H1 (cell line): Measurements from ENCODE around the gene MAP2K1. TPM values are rescaled to one million over a fixed set of nuclear protein-coding genes. Genes with fewer than 3 reads are reported as not detected.
"Not testable (repeated sequence)": the region's sequence is repeated elsewhere in the genome, so short reads cannot be mapped to it uniquely, and the experiment has no call there.

Source experiments
- CTCF ChIA-PET: fragments of 300-600 bp; sonication (Branson Sonifier 250); formaldehyde crosslinking; loops from one replicate; lab custom pipeline; 2021; ENCODE audit not compliant: partially characterized antibody; lab: Charles Lee
- POLR2A ChIA-PET: fragments of 300-600 bp; sonication (Branson Sonifier 250); formaldehyde crosslinking; loops from one replicate; lab custom pipeline; 2021; ENCODE audit warnings: inconsistent platforms; ENCODE audit not compliant: partially characterized antibody; lab: Charles Lee
- DNase-seq, 2 experiments: peaks; one replicate each; pipeline versions ENCODE4 v3.0.0 to v3.0.0-alpha.2; 2010 to 2022; ENCODE audit warnings: low spot score in 2 of 2, low read depth in 1 of 2, mixed read lengths in 1 of 2
- FAIRE-seq: peaks from 2 replicates; lab custom pipeline; 2011; peaks lifted over from hg19 to GRCh38; lab: Jason Lieb, UNC
- H2AFZ ChIP-seq: 2 replicates; pipeline ENCODE4 v1.8.1; 2012; ENCODE audit warnings: low read length, inconsistent platforms
- H2AK5ac ChIP-seq: 2 replicates; pipeline ENCODE4 v1.6.1; 2013; ENCODE audit warnings: low read depth, low read length
- H2BK120ac ChIP-seq: replicated peaks from 2 replicates; pipeline ENCODE3; 2013; ENCODE audit warnings: low read depth, low read length, inconsistent platforms
- H2BK12ac ChIP-seq: 2 replicates; pipeline ENCODE4 v1.6.1; 2013; ENCODE audit warnings: low read depth, low read length
- H2BK15ac ChIP-seq: 2 replicates; pipeline ENCODE4 v1.6.1; 2013; ENCODE audit warnings: low read length
- H2BK20ac ChIP-seq: 2 replicates; pipeline ENCODE4 v1.6.1; 2013; ENCODE audit warnings: low read length
- H2BK5ac ChIP-seq: 2 replicates; pipeline ENCODE4 v1.6.1; 2013; ENCODE audit warnings: low read depth, low read length
- H3K14ac ChIP-seq: 2 replicates; pipeline ENCODE4 v1.6.1; 2013; ENCODE audit warnings: inconsistent platforms; ENCODE audit not compliant: insufficient read length
- H3K18ac ChIP-seq: 2 replicates; pipeline ENCODE4 v1.6.1; 2013; ENCODE audit warnings: low read length; ENCODE audit errors: extremely low read depth
- H3K23ac ChIP-seq: 2 replicates; pipeline ENCODE4 v1.6.1; 2013; ENCODE audit warnings: inconsistent platforms; ENCODE audit not compliant: insufficient read length
- H3K23me2 ChIP-seq: 2 replicates; pipeline ENCODE4 v1.6.1; 2013; ENCODE audit warnings: low read depth, low read length
- H3K27ac ChIP-seq: 2 replicates; pipeline ENCODE4 v1.6.1; 2011; ENCODE audit warnings: low read depth, low read length, inconsistent platforms
- H3K27me3 ChIP-seq, 4 experiments: replicated peaks in 1 of 4; 1 replicate in 1 of 4; 2 replicates in 3 of 4; pipeline versions ENCODE4 v1.6.1 to v1.8.1; 2011 to 2013; ENCODE audit warnings: low read length in 3 of 4, mild to moderate bottlenecking in 3 of 4, inconsistent platforms in 2 of 4, mixed read lengths in 2 of 4, moderate library complexity in 1 of 4; ENCODE audit not compliant: control insufficient read depth in 3 of 4, insufficient read depth in 3 of 4; ENCODE audit errors: extremely low read depth in 1 of 4
- H3K36me3 ChIP-seq, 4 experiments: 2 replicates each; pipeline versions ENCODE4 v1.6.1 to v1.8.1; 2011 to 2013; ENCODE audit warnings: mild to moderate bottlenecking in 4 of 4, low read length in 3 of 4, moderate library complexity in 2 of 4, control low read depth in 1 of 4, inconsistent platforms in 1 of 4; ENCODE audit not compliant: insufficient read depth in 4 of 4, control insufficient read depth in 2 of 4
- H3K4ac ChIP-seq: replicated peaks from 2 replicates; pipeline ENCODE3; 2013; ENCODE audit warnings: low read length, low read depth, mixed read lengths, inconsistent platforms; ENCODE audit not compliant: insufficient read length
- H3K4me1 ChIP-seq, 4 experiments: replicated peaks in 1 of 4; 1 replicate in 1 of 4; 2 replicates in 3 of 4; pipeline versions ENCODE4 v1.6.1 to v1.8.1; 2011 to 2013; ENCODE audit warnings: low read length in 3 of 4, inconsistent platforms in 2 of 4, mixed read lengths in 1 of 4; ENCODE audit not compliant: insufficient read depth in 4 of 4, control insufficient read depth in 3 of 4
- H3K4me2 ChIP-seq, 2 experiments: 2 replicates each; pipeline versions ENCODE4 v1.6.1 to v1.8.1; 2011 to 2013; ENCODE audit warnings: low read depth in 2 of 2, low read length in 2 of 2, control low read depth in 1 of 2, inconsistent platforms in 1 of 2, mild to moderate bottlenecking in 1 of 2; ENCODE audit not compliant: insufficient read depth in 1 of 2
- H3K4me3 ChIP-seq, 4 experiments: fragments of 200-600, 300-600 bp in 1 of 4; sonication (generic), shearing (Covaris generic), sonication (Bioruptor Twin) in 1 of 4; 2 replicates each; pipeline versions ENCODE4 v1.5.1 to v1.8.1; 2011 to 2016; ENCODE audit warnings: low read length in 4 of 4, low read depth in 3 of 4, control low read depth in 2 of 4, inconsistent platforms in 2 of 4, mild to moderate bottlenecking in 2 of 4, mixed read lengths in 1 of 4, moderate library complexity in 1 of 4; ENCODE audit not compliant: insufficient read depth in 2 of 4; ENCODE audit errors: extremely low read depth in 1 of 4
- H3K56ac ChIP-seq: replicated peaks from 2 replicates; pipeline ENCODE3; 2013; ENCODE audit warnings: low read depth, mild to moderate bottlenecking, mixed read lengths, low read length, inconsistent platforms; ENCODE audit not compliant: insufficient read length
- H3K79me1 ChIP-seq: 2 replicates; pipeline ENCODE4 v1.6.1; 2013; ENCODE audit warnings: low read depth, low read length, control low read depth
- H3K79me2 ChIP-seq, 2 experiments: 2 replicates each; pipeline versions ENCODE4 v1.6.1 to v1.8.1; 2012 to 2013; ENCODE audit warnings: low read length in 2 of 2, mild to moderate bottlenecking in 2 of 2, inconsistent platforms in 1 of 2; ENCODE audit not compliant: insufficient read depth in 2 of 2, control insufficient read depth in 1 of 2
- H3K9ac ChIP-seq, 4 experiments: replicated peaks in 1 of 4; 1 replicate in 1 of 4; 2 replicates in 3 of 4; pipeline versions ENCODE4 v1.6.1 to v1.8.1; 2011 to 2013; ENCODE audit warnings: low read depth in 3 of 4, low read length in 3 of 4, control low read depth in 2 of 4, mild to moderate bottlenecking in 2 of 4, moderate library complexity in 2 of 4, inconsistent platforms in 1 of 4; ENCODE audit errors: extremely low read depth in 1 of 4
- H3K9me3 ChIP-seq, 2 experiments: 2 replicates each; pipeline versions ENCODE4 v1.6.1 to v1.8.1; 2012 to 2013; ENCODE audit warnings: mild to moderate bottlenecking in 2 of 2, moderate library complexity in 2 of 2, control low read depth in 1 of 2, inconsistent platforms in 1 of 2, low read depth in 1 of 2, low read length in 1 of 2, mixed read lengths in 1 of 2; ENCODE audit not compliant: insufficient read depth in 2 of 2
- H4K20me1 ChIP-seq, 2 experiments: replicated peaks in 1 of 2; 2 replicates each; pipeline versions ENCODE3 to v1.8.1; 2011 to 2013; ENCODE audit warnings: inconsistent platforms in 2 of 2, low read length in 2 of 2, mild to moderate bottlenecking in 1 of 2; ENCODE audit not compliant: insufficient read depth in 2 of 2, control insufficient read depth in 1 of 2
- H4K5ac ChIP-seq: 2 replicates; pipeline ENCODE4 v1.6.1; 2013; ENCODE audit warnings: low read length, low read depth, mixed read lengths, inconsistent platforms; ENCODE audit not compliant: insufficient read length
- H4K8ac ChIP-seq: 2 replicates; pipeline ENCODE4 v1.8.0; 2013; ENCODE audit warnings: mild to moderate bottlenecking, moderate library complexity, low read length, inconsistent platforms; ENCODE audit not compliant: insufficient read depth; ENCODE audit errors: extremely low read depth
- H4K91ac ChIP-seq: replicated peaks from 2 replicates; pipeline ENCODE3; 2013; ENCODE audit warnings: low read length, mixed read lengths, inconsistent platforms; ENCODE audit not compliant: insufficient read length
- POLR2A ChIP-seq, 2 experiments: IDR thresholded peaks; 1 replicate in 1 of 2; 2 replicates in 1 of 2; pipeline ENCODE4 v1.6.1; 2011; ENCODE audit warnings: low read depth in 2 of 2, low read length in 2 of 2, mild to moderate bottlenecking in 2 of 2; ENCODE audit errors: control extremely low read depth in 1 of 2
- POLR2AphosphoS5 ChIP-seq: IDR thresholded peaks from 2 replicates; pipeline ENCODE4 v1.6.1; 2011; ENCODE audit warnings: low read depth, low read length
- WGBS, 2 experiments: shearing (Covaris generic) in 1 of 2; methylation state at CpG; one replicate each; pipeline versions ENCODE4 v1.1.6 to v1.1.7; 2013 to 2015; ENCODE audit warnings: low lambda C conversion rate in 2 of 2, mixed read lengths in 2 of 2, inconsistent platforms in 1 of 2, low coverage in 1 of 2, missing lambda C conversion rate in 1 of 2; ENCODE audit not compliant: insufficient replicate concordance in 2 of 2, insufficient coverage in 1 of 2, insufficient read length in 1 of 2; ENCODE audit errors: extremely low coverage in 1 of 2, missing lambda C conversion rate in 1 of 2; 5-methylcytosine and 5-hydroxymethylcytosine counted together
- polyA plus RNA-seq, 7 experiments: library from polyadenylated mRNA; depleted of rRNA in 3 of 7; stranded (reverse) in 5 of 7; unstranded in 2 of 7; fragments of >200 nt in 5 of 7; fragments of 200-250 nt in 2 of 7; gene quantifications; 1 replicate in 5 of 7; 2 replicates in 1 of 7; 4 replicates in 1 of 7; pipeline versions ENCODE4 v1.2.1 to v1.2.3, GENCODE V29; 2011 to 2013; ENCODE audit warnings: missing spikeins in 2 of 7, mixed read lengths in 2 of 7
- total RNA-seq: library from RNA; stranded (reverse); fragmentation: NEBNext Ultra II Directional; extraction: Animal tissue kit (Norgen Biotek cat#: 25700); gene quantifications from 2 replicates; pipeline ENCODE4 v1.2.1, GENCODE V29; 2021

The MAP2K1 gene
- total and polyA plus RNA-seq, 2 of the 8 experiments (the other 6 are each of a cell fraction or from before 2014, with no cell fraction given), result 54.7 to 78.2 TPM

DNA sequence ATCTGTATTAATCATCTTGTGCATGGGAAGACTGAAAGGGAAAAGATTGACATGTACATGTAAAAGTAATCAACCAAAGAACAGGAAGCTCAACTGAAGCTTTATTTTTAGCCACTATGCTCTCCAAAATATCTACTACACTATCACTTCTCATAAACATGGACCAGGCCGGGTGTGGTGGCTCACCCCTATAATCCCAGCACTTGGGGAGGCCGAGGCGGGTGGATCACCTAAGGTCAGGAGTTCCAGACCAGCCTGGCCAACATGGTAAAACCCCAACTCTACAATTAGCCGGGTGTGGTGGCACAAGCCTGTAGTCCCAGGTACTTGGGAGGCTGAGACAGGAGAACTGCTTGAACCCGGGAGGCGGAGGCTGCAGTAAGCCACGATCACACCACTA is 113.6 kb downstream of the MAP2K1 start:
- H2AFZ ChIP-seq, H4K20me1 ChIP-seq, H3K56ac ChIP-seq, H3K9me3 ChIP-seq, H4K5ac ChIP-seq, H3K23ac ChIP-seq, H2BK15ac ChIP-seq, H2AK5ac ChIP-seq, H3K9ac ChIP-seq, H3K4me2 ChIP-seq, H3K18ac ChIP-seq, H2BK120ac ChIP-seq: not testable (repeated sequence)
- CTCF ChIA-PET, result interaction anchor here (0.6 to 4.6 kb wide), 5 partner anchors 9 to 113 kb away, joined by 3 to 40 read pairs (median 4); partner anchors contain the start of gene MAP2K1
- peaks cover 18 to 37% of the 10 kb centered on the region in 2 experiments for H3K79me2 ChIP-seq
- WGBS, 2 experiments, result 95% methylated on average over 7 of the region's 7 CpGs; no CpG with 5 or more reads in 1 of the 2 experiments
- POLR2A ChIA-PET, result interaction anchor here (1.0 to 6.5 kb wide), 20 partner anchors 6 to 184 kb away, joined by 3 to 64 read pairs (median 4); partner anchors contain the start of genes LCTL, MAP2K1, RPL4 and TIPIN
- peak; percentile 58 for TF ChIP-seq POLR2AphosphoS5
- peak in 1 of 2 experiments; percentile 13; a peak in 1 of 3 replicates for TF ChIP-seq POLR2A (IDR thresholded peaks at IDR 0.05; ENCODE audit: control extremely low read depth in 1 of 2, low read depth in 2 of 2, low read length in 2 of 2)
- TF ChIP-seq, all 59 proteins: peak for 2; not testable (repeated sequence) for 57
- not testable (repeated sequence) for H3K79me1 ChIP-seq, H2BK20ac ChIP-seq, H3K4me3 ChIP-seq, FAIRE-seq, H3K27ac ChIP-seq, H3K4ac ChIP-seq, H3K27me3 ChIP-seq, H2BK12ac ChIP-seq, DNase-seq, H2BK5ac ChIP-seq, H3K14ac ChIP-seq, H4K91ac ChIP-seq, H4K8ac ChIP-seq
- H3K23me2 ChIP-seq, result peaks cover 12% of the 10 kb centered on the region; the same call in 1 of the 2 replicates
- peaks cover 5 to 10% (median 6%) of the 10 kb centered on the region in 4 experiments; a peak in 5 of 7 replicates for H3K4me1 ChIP-seq
- peaks cover 41 to 57% (median 51%) of the 10 kb centered on the region in 4 experiments for H3K36me3 ChIP-seq
